K562 (cell line): ENCODE measurements around the gene MED20. TPM values are rescaled to one million over a fixed set of nuclear protein-coding genes. Genes with fewer than 3 reads are reported as not detected.

ENCODE experiments used
- ADNP ChIP-seq: fragments of 200-800 bp; sonication (Bioruptor generic); IDR thresholded peaks from 2 replicates; pipeline ENCODE4 v1.6.1; 2016; ENCODE audit warnings: missing genetic modification characterization, missing compliant biosample characterization
- CBFB ChIP-seq: sonication (generic); formaldehyde crosslinking; IDR thresholded peaks from 2 replicates; pipeline ENCODE4 v1.4.0; 2020; ENCODE audit warnings: mild to moderate bottlenecking, missing genetic modification reagents
- CBX1 ChIP-seq: sonication (generic); IDR thresholded peaks from 2 replicates; pipeline ENCODE4 v1.6.1; 2016; ENCODE audit warnings: antibody characterized with exemption, low read depth, mild to moderate bottlenecking
- CREBBP ChIP-seq: IDR thresholded peaks from one replicate; pipeline ENCODE4 v1.6.1; 2012; ENCODE audit warnings: low read depth, mild to moderate bottlenecking, control low read depth, inconsistent platforms, low read length
- KLF6 ChIP-seq: fragments of 250-450 bp; sonication (Bioruptor Pico); IDR thresholded peaks from 2 replicates; pipeline ENCODE4 v1.4.0; 2020; ENCODE audit warnings: mild to moderate bottlenecking, moderate library complexity, borderline replicate concordance
- NUFIP1 ChIP-seq: fragments of 450-650 bp; IDR thresholded peaks from 2 replicates; pipeline ENCODE4 v1.6.1; 2018; ENCODE audit not compliant: partially characterized antibody
- PHF21A ChIP-seq: fragments of 450-650 bp; IDR thresholded peaks from 2 replicates; pipeline ENCODE4 v1.6.1; 2017; ENCODE audit warnings: low read depth, borderline replicate concordance
- SMAD1 ChIP-seq: fragments of 150-350 bp; IDR thresholded peaks from 2 replicates; pipeline ENCODE4 v1.6.1; 2014; ENCODE audit warnings: low read length, low read depth; ENCODE audit not compliant: partially characterized antibody
- SRF ChIP-seq, 2 experiments: fragments of 250-450, 450-650 bp in 1 of 2; sonication (Bioruptor Pico) in 1 of 2; sonication (generic) in 1 of 2; formaldehyde crosslinking; IDR thresholded peaks; 2 replicates each; pipeline versions ENCODE4 v1.5.0 to v1.5.1; 2020 to 2022; ENCODE audit warnings: mild to moderate bottlenecking in 1 of 2, missing genetic modification reagents in 1 of 2
- TRIM24 ChIP-seq, 2 experiments: fragments of 450-650 bp; IDR thresholded peaks; 2 replicates each; pipeline ENCODE4 v1.6.1; 2016
- U2AF1 ChIP-seq: fragments of 200-400 bp; formaldehyde crosslinking; optimal IDR thresholded peaks from 2 replicates; pipeline ENCODE3; 2017; ENCODE audit warnings: mild to moderate bottlenecking, low read depth, low read length, moderate library complexity
- ZKSCAN1 ChIP-seq: fragments of 150-350 bp; IDR thresholded peaks from 2 replicates; pipeline ENCODE4 v1.6.1; 2016; ENCODE audit warnings: low read depth, low read length
- ZNF121 ChIP-seq: sonication (generic); formaldehyde crosslinking; conservative IDR thresholded peaks from 2 replicates; pipeline ENCODE4 v1.8.0; 2022; ENCODE audit warnings: missing genetic modification reagents
- ZNF551 ChIP-seq: fragments of 250-450 bp; sonication (Bioruptor Pico); IDR thresholded peaks from 2 replicates; pipeline ENCODE4 v1.5.0; 2021; ENCODE audit warnings: mild to moderate bottlenecking, moderate library complexity
- polyA plus RNA-seq, 8 experiments: library from polyadenylated mRNA; depleted of rRNA in 4 of 8; stranded (reverse) in 5 of 8; unstranded in 3 of 8; fragments of >200 nt; fragmentation: Nextera tagmentation in 2 of 8; fragmentation: Illumina TruSeq in 1 of 8; extraction: Ambion mirVana in 2 of 8; extraction: Trizol in 1 of 8; gene quantifications; 2 replicates each; pipeline versions ENCODE4 v1.2.1 to v1.2.3, GENCODE V29; 2011 to 2014; ENCODE audit warnings: inconsistent platforms in 1 of 8, missing spikeins in 1 of 8
- total RNA-seq, 7 experiments: library from RNA; depleted of rRNA in 6 of 7; stranded (reverse); fragments of >200 nt in 6 of 7; fragmentation: Illumina TruSeq in 2 of 7; extraction: Trizol in 2 of 7; gene quantifications; 2 replicates each; pipeline versions ENCODE4 v1.2.1 to v1.2.3, GENCODE V29; 2011 to 2021; ENCODE audit warnings: low replicate concordance in 1 of 7
- TF ChIP-seq, protein P1 (sequence below): fragments of 150-350 bp; conservative IDR thresholded peaks from 2 replicates; pipeline ENCODE4 v1.6.1; 2014; ENCODE audit warnings: low read length
- TF ChIP-seq, protein P2 (sequence below): sonication (generic); formaldehyde crosslinking; IDR thresholded peaks from 2 replicates; pipeline ENCODE4 v1.8.0; 2022; ENCODE audit warnings: missing genetic modification reagents, mild to moderate bottlenecking, moderate library complexity, borderline replicate concordance
- TF ChIP-seq, protein P3 (sequence below): fragments of 200-400 bp; formaldehyde crosslinking; IDR thresholded peaks from 2 replicates; pipeline ENCODE4 v1.6.1; 2017; ENCODE audit warnings: mild to moderate bottlenecking, low read depth, low read length, moderate library complexity
- TF ChIP-seq, protein P4 (sequence below): fragments of 450-650 bp; formaldehyde crosslinking; IDR thresholded peaks from 2 replicates; pipeline ENCODE4 v1.4.0; 2022; ENCODE audit warnings: mild to moderate bottlenecking, moderate library complexity
- TF ChIP-seq, protein P5 (sequence below): sonication (generic); formaldehyde crosslinking; IDR thresholded peaks from 2 replicates; pipeline ENCODE4 v1.8.1; 2022; ENCODE audit warnings: missing genetic modification reagents

MED20 gene
- total and polyA plus RNA-seq, 9 of the 15 experiments (the other 6 are each of a cell fraction or from before 2014, with no cell fraction given): 27.3 to 80.9 (median 46.0) TPM

DNA sequence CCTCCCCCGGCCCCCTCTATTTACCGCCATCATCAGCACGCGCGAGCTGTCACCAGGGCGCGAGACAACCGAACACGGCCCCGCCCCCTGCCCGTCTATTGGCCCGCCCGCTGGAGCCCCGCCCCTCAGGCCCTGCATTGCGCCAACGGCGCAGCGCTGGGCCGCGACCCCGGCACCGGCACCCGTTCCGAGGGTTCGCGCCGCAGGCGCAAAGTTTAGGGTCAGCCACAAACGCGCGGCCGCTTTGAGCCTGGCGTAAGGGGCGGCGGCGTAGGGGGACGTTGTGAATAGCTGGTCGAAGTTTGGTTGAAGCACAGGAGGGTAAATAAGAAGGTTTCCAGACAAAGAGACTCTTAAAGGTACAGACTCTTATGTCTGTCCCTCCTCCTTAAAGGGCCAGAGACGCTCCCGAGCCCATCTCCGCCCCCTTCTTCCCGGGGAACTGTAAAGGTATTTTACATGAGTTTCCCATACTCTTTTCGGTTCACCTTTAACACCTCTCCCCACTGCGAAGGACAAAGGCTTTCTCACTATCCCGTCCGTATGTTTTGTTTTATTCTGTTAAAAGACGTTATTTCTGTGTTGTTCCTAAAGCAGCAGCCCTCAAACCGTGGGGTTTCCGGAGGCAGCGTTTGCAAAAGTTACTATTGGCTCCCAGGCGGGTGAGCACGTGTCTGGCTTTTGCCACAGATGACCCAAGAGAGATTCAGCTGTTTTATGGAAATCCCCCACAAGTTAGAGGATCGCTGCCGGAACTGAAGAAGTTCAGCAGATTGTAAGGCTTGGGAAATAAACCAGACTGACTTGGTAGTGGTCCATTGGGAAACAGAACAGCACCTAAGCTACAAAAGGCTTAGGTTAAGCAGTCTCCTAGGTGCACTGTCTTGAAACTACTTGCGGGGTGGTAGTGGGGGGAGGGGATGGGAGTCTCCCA is 25.4 kb downstream of the MED20 start, which contains the start of gene USP49 (continued):
- 0 out of 4 replicates have a peak, but pooled peaks of 1 of the 2 experiments have one; percentile 10 for TF ChIP-seq SRF (CRISPR knock-in tag; IDR thresholded peaks at IDR 0.05)
- TF ChIP-seq, protein P1, sequence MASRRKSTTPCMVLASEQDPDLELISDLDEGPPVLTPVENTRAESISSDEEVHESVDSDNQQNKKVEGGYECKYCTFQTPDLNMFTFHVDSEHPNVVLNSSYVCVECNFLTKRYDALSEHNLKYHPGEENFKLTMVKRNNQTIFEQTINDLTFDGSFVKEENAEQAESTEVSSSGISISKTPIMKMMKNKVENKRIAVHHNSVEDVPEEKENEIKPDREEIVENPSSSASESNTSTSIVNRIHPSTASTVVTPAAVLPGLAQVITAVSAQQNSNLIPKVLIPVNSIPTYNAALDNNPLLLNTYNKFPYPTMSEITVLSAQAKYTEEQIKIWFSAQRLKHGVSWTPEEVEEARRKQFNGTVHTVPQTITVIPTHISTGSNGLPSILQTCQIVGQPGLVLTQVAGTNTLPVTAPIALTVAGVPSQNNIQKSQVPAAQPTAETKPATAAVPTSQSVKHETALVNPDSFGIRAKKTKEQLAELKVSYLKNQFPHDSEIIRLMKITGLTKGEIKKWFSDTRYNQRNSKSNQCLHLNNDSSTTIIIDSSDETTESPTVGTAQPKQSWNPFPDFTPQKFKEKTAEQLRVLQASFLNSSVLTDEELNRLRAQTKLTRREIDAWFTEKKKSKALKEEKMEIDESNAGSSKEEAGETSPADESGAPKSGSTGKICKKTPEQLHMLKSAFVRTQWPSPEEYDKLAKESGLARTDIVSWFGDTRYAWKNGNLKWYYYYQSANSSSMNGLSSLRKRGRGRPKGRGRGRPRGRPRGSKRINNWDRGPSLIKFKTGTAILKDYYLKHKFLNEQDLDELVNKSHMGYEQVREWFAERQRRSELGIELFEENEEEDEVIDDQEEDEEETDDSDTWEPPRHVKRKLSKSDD: no peak
- TF ChIP-seq KLF6: no peak
- no peak for TF ChIP-seq ADNP
- TF ChIP-seq TRIM24 (IDR thresholded peaks at IDR 0.05): no peak; a peak in 1 of 4 replicates
- 0 out of 2 replicates have a peak, but pooled peaks have one; percentile 56 for TF ChIP-seq CBX1
- TF ChIP-seq, protein P2, sequence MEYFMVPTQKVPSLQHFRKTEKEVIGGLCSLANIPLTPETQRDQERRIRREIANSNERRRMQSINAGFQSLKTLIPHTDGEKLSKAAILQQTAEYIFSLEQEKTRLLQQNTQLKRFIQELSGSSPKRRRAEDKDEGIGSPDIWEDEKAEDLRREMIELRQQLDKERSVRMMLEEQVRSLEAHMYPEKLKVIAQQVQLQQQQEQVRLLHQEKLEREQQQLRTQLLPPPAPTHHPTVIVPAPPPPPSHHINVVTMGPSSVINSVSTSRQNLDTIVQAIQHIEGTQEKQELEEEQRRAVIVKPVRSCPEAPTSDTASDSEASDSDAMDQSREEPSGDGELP (CRISPR knock-in tag): peak; percentile 99
- no peak for TF ChIP-seq NUFIP1
- no peak for TF ChIP-seq U2AF1
- TF ChIP-seq ZKSCAN1: 0 out of 2 replicates have a peak, but pooled peaks have one; percentile 17
- no peak for TF ChIP-seq CREBBP
- no peak for TF ChIP-seq PHF21A
- no peak for TF ChIP-seq SMAD1
- TF ChIP-seq, protein P3, sequence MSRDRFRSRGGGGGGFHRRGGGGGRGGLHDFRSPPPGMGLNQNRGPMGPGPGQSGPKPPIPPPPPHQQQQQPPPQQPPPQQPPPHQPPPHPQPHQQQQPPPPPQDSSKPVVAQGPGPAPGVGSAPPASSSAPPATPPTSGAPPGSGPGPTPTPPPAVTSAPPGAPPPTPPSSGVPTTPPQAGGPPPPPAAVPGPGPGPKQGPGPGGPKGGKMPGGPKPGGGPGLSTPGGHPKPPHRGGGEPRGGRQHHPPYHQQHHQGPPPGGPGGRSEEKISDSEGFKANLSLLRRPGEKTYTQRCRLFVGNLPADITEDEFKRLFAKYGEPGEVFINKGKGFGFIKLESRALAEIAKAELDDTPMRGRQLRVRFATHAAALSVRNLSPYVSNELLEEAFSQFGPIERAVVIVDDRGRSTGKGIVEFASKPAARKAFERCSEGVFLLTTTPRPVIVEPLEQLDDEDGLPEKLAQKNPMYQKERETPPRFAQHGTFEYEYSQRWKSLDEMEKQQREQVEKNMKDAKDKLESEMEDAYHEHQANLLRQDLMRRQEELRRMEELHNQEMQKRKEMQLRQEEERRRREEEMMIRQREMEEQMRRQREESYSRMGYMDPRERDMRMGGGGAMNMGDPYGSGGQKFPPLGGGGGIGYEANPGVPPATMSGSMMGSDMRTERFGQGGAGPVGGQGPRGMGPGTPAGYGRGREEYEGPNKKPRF: peak; percentile 63; the same call in 1 of the 2 replicates
- no peak for TF ChIP-seq ZNF121
- TF ChIP-seq, protein P4, sequence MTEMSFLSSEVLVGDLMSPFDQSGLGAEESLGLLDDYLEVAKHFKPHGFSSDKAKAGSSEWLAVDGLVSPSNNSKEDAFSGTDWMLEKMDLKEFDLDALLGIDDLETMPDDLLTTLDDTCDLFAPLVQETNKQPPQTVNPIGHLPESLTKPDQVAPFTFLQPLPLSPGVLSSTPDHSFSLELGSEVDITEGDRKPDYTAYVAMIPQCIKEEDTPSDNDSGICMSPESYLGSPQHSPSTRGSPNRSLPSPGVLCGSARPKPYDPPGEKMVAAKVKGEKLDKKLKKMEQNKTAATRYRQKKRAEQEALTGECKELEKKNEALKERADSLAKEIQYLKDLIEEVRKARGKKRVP (CRISPR knock-in tag): no peak
- no peak for TF ChIP-seq CBFB (CRISPR knock-in tag)
- TF ChIP-seq, protein P5, sequence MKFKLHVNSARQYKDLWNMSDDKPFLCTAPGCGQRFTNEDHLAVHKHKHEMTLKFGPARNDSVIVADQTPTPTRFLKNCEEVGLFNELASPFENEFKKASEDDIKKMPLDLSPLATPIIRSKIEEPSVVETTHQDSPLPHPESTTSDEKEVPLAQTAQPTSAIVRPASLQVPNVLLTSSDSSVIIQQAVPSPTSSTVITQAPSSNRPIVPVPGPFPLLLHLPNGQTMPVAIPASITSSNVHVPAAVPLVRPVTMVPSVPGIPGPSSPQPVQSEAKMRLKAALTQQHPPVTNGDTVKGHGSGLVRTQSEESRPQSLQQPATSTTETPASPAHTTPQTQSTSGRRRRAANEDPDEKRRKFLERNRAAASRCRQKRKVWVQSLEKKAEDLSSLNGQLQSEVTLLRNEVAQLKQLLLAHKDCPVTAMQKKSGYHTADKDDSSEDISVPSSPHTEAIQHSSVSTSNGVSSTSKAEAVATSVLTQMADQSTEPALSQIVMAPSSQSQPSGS (CRISPR knock-in tag): no peak
- no peak for TF ChIP-seq ZNF551 (CRISPR knock-in tag)
